ENCODE data around the gene SPATS1.

DNA sequence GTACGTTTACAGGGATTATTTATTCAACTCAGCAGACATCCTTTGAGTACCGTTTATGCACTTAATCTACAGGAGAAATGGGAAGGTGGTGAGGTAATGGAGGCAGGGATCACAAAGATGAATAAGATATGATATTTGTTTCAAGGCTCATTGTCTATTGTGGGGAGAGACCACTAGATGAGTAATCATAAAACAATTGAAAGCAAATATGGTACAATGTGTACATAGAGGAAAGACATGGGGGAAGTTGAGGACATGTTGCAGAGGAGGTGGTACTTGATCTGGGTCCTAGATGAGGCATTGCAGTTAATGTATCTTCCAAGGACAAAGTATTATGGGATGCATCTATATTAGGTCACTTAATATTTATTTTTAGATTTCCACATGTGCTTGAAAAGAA lies 31.3 kb downstream of the SPATS1 start:
- TF ChIP-seq, protein P1, sequence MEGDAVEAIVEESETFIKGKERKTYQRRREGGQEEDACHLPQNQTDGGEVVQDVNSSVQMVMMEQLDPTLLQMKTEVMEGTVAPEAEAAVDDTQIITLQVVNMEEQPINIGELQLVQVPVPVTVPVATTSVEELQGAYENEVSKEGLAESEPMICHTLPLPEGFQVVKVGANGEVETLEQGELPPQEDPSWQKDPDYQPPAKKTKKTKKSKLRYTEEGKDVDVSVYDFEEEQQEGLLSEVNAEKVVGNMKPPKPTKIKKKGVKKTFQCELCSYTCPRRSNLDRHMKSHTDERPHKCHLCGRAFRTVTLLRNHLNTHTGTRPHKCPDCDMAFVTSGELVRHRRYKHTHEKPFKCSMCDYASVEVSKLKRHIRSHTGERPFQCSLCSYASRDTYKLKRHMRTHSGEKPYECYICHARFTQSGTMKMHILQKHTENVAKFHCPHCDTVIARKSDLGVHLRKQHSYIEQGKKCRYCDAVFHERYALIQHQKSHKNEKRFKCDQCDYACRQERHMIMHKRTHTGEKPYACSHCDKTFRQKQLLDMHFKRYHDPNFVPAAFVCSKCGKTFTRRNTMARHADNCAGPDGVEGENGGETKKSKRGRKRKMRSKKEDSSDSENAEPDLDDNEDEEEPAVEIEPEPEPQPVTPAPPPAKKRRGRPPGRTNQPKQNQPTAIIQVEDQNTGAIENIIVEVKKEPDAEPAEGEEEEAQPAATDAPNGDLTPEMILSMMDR (IDR thresholded peaks at IDR 0.05), result no peak
- no peak for TF ChIP-seq POLR2A (IDR thresholded peaks at IDR 0.05)

Measured in heart left ventricle (tissue), 13 donors.